SK-N-MC (cell line): ENCODE measurements around the gene MEP1A.
"Not testable (repeated sequence)": the region's sequence is repeated elsewhere in the genome, so short reads cannot be mapped to it uniquely, and the experiment has no call there.

Experiments used
- DNase-seq: peaks from one replicate; pipeline ENCODE4 v3.0.0-alpha.2; 2011; ENCODE audit warnings: low read depth, low spot score
- H3K27ac ChIP-seq: fragments of 200-600 bp; sonication (generic); 2 replicates; pipeline ENCODE4 v1.5.1; 2016; ENCODE audit warnings: mixed run types
- H3K36me3 ChIP-seq: fragments of 200-600 bp; sonication (generic); 2 replicates; pipeline ENCODE4 v1.6.1; 2017; ENCODE audit warnings: antibody characterized with exemption, low read length, mixed read lengths; ENCODE audit not compliant: insufficient read depth
- H3K4me3 ChIP-seq: fragments of 200-600 bp; sonication (generic); 2 replicates; pipeline ENCODE4 v1.5.1; 2016
- H3K9ac ChIP-seq: fragments of 200-600 bp; sonication (generic); 2 replicates; pipeline ENCODE4 v1.8.0; 2017; ENCODE audit warnings: mixed run types, mixed read lengths; ENCODE audit not compliant: insufficient read length
- H3K9me3 ChIP-seq: fragments of 200-600 bp; sonication (generic); 2 replicates; pipeline ENCODE4 v1.6.1; 2017; ENCODE audit warnings: low read depth, mild to moderate bottlenecking, antibody characterized with exemption, low read length, moderate library complexity, mixed read lengths
- EZH2 ChIP-seq: fragments of 200-600 bp; sonication (generic); IDR thresholded peaks from one replicate; pipeline ENCODE4 v1.6.1; 2017; ENCODE audit warnings: antibody characterized with exemption
- FOXP2 ChIP-seq: optimal IDR thresholded peaks from 2 replicates; pipeline ENCODE3; 2011; ENCODE audit warnings: mild to moderate bottlenecking, moderate library complexity; ENCODE audit not compliant: insufficient read depth; ENCODE audit errors: extremely low read length, control extremely low read depth
- POLR2AphosphoS5 ChIP-seq: IDR thresholded peaks from 2 replicates; pipeline ENCODE4 v1.6.1; 2012; ENCODE audit warnings: mild to moderate bottlenecking, low read depth, low read length, borderline replicate concordance

Gene MEP1A

GRCh38 chr6:46755865-46756264 is 37.3 kb upstream of the MEP1A start:
- no peak overlapping the region for H3K4me3 ChIP-seq
- no peak overlapping the region for H3K9ac ChIP-seq
- no peaks in the 10 kb centered on the region for H3K36me3 ChIP-seq
- H3K27ac ChIP-seq, result no peak overlapping the region
- no peak for DNase-seq
- TF ChIP-seq FOXP2 (no peak), EZH2 (no peak), POLR2AphosphoS5 (no peak)
- no peaks in the 10 kb centered on the region for H3K9me3 ChIP-seq

- Histone ChIP-seq H3K9me3 (no peaks in the 10 kb centered on the region), H3K27ac (no peak overlapping the region), H3K4me3 (no peak overlapping the region), H3K36me3 (no peaks in the 10 kb centered on the region), H3K9ac (no peak overlapping the region)
- TF ChIP-seq POLR2AphosphoS5 (no peak), EZH2 (no peak), FOXP2 (no peak)
- no peak for DNase-seq
Observed at GRCh38 chr6:46756469-46757213, 36.5 kb upstream of the MEP1A start.

- TF ChIP-seq EZH2, result no peak
- TF ChIP-seq POLR2AphosphoS5, result no peak
- no peak for TF ChIP-seq FOXP2
- no peak overlapping the region for H3K4me3 ChIP-seq
- no peak for DNase-seq
- no peaks in the 10 kb centered on the region for H3K36me3 ChIP-seq
- H3K9me3 ChIP-seq, result no peaks in the 10 kb centered on the region
- no peak overlapping the region for H3K9ac ChIP-seq
- no peak overlapping the region for H3K27ac ChIP-seq
Observed at GRCh38 chr6:46757214-46757596, 36.0 kb upstream of the MEP1A start.

GRCh38 chr6:46758960-46759753 is 34.0 kb upstream of the MEP1A start:
- no peak overlapping the region for H3K9ac ChIP-seq
- no peaks in the 10 kb centered on the region for H3K9me3 ChIP-seq
- TF ChIP-seq EZH2, result no peak
- DNase-seq, result no peak
- H3K36me3 ChIP-seq, result no peaks in the 10 kb centered on the region
- no peak overlapping the region for H3K27ac ChIP-seq
- no peak overlapping the region for H3K4me3 ChIP-seq

- Histone ChIP-seq H3K27ac (no peak overlapping the region), H3K9ac (no peak overlapping the region), H3K4me3 (no peak overlapping the region), H3K9me3 (no peaks in the 10 kb centered on the region), H3K36me3 (no peaks in the 10 kb centered on the region)
- TF ChIP-seq EZH2 (no peak), FOXP2 (no peak), POLR2AphosphoS5 (no peak)
- no peak for DNase-seq
Observed at GRCh38 chr6:46760925-46761324, 32.3 kb upstream of the MEP1A start.

- H3K36me3 ChIP-seq, result no peaks in the 10 kb centered on the region
- no peaks in the 10 kb centered on the region for H3K9me3 ChIP-seq
- no peak overlapping the region for H3K9ac ChIP-seq
- no peak for DNase-seq
- H3K27ac ChIP-seq, result no peak overlapping the region
- no peak overlapping the region for H3K4me3 ChIP-seq
- TF ChIP-seq POLR2AphosphoS5 (no peak), EZH2 (no peak), FOXP2 (no peak)
Observed at GRCh38 chr6:46763466-46763865, 29.7 kb upstream of the MEP1A start.

- H3K4me3 ChIP-seq, H3K9me3 ChIP-seq, H3K27ac ChIP-seq, H3K9ac ChIP-seq, DNase-seq, H3K36me3 ChIP-seq: not testable (repeated sequence)
Observed at GRCh38 chr6:46764280-46764679, 28.9 kb upstream of the MEP1A start.

GRCh38 chr6:46764961-46765360 is 28.2 kb upstream of the MEP1A start:
- Histone ChIP-seq H3K4me3 (no peak overlapping the region), H3K27ac (no peak overlapping the region), H3K36me3 (no peaks in the 10 kb centered on the region), H3K9ac (no peak overlapping the region), H3K9me3 (no peaks in the 10 kb centered on the region)
- TF ChIP-seq EZH2 (no peak), POLR2AphosphoS5 (no peak), FOXP2 (no peak)
- no peak for DNase-seq

- DNase-seq, result no peak
- no peaks in the 10 kb centered on the region for H3K36me3 ChIP-seq
- H3K4me3 ChIP-seq, result no peak overlapping the region
- no peak overlapping the region for H3K27ac ChIP-seq
- no peaks in the 10 kb centered on the region for H3K9me3 ChIP-seq
- H3K9ac ChIP-seq, result no peak overlapping the region
- no peak for TF ChIP-seq FOXP2
- no peak for TF ChIP-seq EZH2
- TF ChIP-seq POLR2AphosphoS5, result no peak
Observed at GRCh38 chr6:46772016-46772415, 21.2 kb upstream of the MEP1A start.
